ENCODE measurements around the gene LGALS3BP. TPM values are rescaled to one million over a fixed set of nuclear protein-coding genes. Genes with fewer than 3 reads are reported as not detected.
A peak's percentile ranks its signal among the peaks of the same experiment; 100 is the strongest.

The LGALS3BP gene
- polyA plus RNA-seq, 1 donor (not counting 4 experiments of a cell fraction or from before 2014, with no cell fraction given): 53.0 TPM

- DNase-seq (ENCODE audit: low read depth, low spot score): no peak
- Histone ChIP-seq H2AFZ (ENCODE audit: control insufficient read depth, low read length) (no peak overlapping the region), H3K79me2 (ENCODE audit: control insufficient read depth, insufficient read depth, low read length) (peaks cover 71% of the 10 kb centered on the region), H3K36me3 (ENCODE audit: control insufficient read depth in 2 of 2, extremely low read depth in 1 of 2, insufficient read depth in 2 of 2, low read length in 2 of 2) (peaks cover 31 to 39% of the 10 kb centered on the region in 2 experiments), H3K9ac (ENCODE audit: control insufficient read depth, extremely low read depth, insufficient read depth, low read length) (no peak overlapping the region), H3K4me3 (ENCODE audit: control insufficient read depth in 2 of 3, extremely low read depth in 1 of 3, insufficient read depth in 2 of 3, low read depth in 1 of 3, low read length in 3 of 3) (no peak overlapping the region), H3K9me3 (ENCODE audit: control insufficient read depth, low read depth, low read length) (no peaks in the 10 kb centered on the region), H3K27me3 (ENCODE audit: control insufficient read depth, extremely low read depth, insufficient read depth, low read length) (no peaks in the 10 kb centered on the region), H4K20me1 (ENCODE audit: control insufficient read depth, extremely low read depth, insufficient read depth, low read length) (peaks cover 9% of the 10 kb centered on the region), H3K27ac (ENCODE audit: control insufficient read depth, insufficient read depth, low read length) (no peak overlapping the region), H3K4me2 (ENCODE audit: control insufficient read depth, extremely low read depth, insufficient read depth, low read depth, low read length) (no peak overlapping the region), H3K9me1 (ENCODE audit: control insufficient read depth, extremely low read depth, insufficient read depth, low read length) (peaks cover 5% of the 10 kb centered on the region), H3K4me1 (ENCODE audit: control insufficient read depth, extremely low read depth, insufficient read depth, low read length) (peaks cover 20% of the 10 kb centered on the region)
- dilution Hi-C loops (cut with MboI; ENCODE audit: extremely low pct_ligation_motif_present, low sequenced_read_pairs): no loop called here
- no peak for TF ChIP-seq EZH2 (IDR thresholded peaks at IDR 0.05; ENCODE audit: low read length)
- TF ChIP-seq, protein P1, sequence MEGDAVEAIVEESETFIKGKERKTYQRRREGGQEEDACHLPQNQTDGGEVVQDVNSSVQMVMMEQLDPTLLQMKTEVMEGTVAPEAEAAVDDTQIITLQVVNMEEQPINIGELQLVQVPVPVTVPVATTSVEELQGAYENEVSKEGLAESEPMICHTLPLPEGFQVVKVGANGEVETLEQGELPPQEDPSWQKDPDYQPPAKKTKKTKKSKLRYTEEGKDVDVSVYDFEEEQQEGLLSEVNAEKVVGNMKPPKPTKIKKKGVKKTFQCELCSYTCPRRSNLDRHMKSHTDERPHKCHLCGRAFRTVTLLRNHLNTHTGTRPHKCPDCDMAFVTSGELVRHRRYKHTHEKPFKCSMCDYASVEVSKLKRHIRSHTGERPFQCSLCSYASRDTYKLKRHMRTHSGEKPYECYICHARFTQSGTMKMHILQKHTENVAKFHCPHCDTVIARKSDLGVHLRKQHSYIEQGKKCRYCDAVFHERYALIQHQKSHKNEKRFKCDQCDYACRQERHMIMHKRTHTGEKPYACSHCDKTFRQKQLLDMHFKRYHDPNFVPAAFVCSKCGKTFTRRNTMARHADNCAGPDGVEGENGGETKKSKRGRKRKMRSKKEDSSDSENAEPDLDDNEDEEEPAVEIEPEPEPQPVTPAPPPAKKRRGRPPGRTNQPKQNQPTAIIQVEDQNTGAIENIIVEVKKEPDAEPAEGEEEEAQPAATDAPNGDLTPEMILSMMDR (optimal IDR thresholded peaks at IDR 0.05 in 1 of 3, IDR thresholded peaks at IDR 0.05 in 1 of 3, conservative IDR thresholded peaks at IDR 0.05 in 1 of 3; ENCODE audit: extremely low read depth in 1 of 3, insufficient read depth in 2 of 3, low read length in 3 of 3): no peak
- FAIRE-seq: no peak
Measured at GRCh38 chr17:78999947-79000395, 20.2 kb upstream of the LGALS3BP start.

DNA sequence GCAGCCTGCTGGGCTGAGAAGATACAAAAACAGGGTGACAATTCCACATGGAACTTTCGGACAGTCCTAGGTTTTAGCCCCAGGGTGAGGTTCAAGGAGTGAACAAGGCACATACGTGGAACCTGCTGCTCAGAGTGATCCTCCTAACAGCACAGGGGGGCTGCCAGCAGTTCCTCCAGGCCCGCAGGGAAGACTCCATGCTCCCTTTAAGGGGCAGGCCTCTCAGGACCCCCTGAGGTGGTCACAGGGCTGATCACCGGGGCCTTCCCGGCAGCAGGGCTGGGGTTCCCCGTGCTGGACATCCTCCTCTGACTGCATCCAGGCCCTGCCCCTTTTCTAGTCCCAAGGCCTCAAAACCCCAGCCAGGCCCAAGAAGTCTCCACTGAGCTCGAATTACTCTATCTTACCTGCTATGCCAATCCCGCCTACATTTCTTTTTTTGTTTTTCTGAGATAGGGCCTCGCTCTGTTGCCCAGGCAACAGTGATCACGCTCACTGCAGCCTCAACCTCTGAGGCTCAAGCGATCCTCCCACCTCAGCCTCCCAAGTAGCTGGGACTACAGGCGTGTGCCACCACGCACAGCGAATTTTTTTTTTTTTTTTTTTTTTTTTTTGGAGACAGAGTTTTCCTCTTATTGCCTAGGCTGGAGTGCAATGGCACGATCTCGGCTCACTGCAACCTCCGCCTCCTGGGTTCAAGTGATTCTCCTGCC, 19.5 kb upstream of the LGALS3BP start:
- Histone ChIP-seq H3K9ac (ENCODE audit: control insufficient read depth, extremely low read depth, insufficient read depth, low read length) (peak overlapping the region; percentile 19), H3K36me3 (ENCODE audit: control insufficient read depth in 2 of 2, extremely low read depth in 1 of 2, insufficient read depth in 2 of 2, low read length in 2 of 2) (peaks cover 31 to 46% of the 10 kb centered on the region in 2 experiments), H3K27me3 (ENCODE audit: control insufficient read depth, extremely low read depth, insufficient read depth, low read length) (no peaks in the 10 kb centered on the region), H3K9me3 (ENCODE audit: control insufficient read depth, low read depth, low read length) (no peaks in the 10 kb centered on the region), H4K20me1 (ENCODE audit: control insufficient read depth, extremely low read depth, insufficient read depth, low read length) (peaks cover 9% of the 10 kb centered on the region), H3K4me3 (ENCODE audit: control insufficient read depth in 2 of 3, extremely low read depth in 1 of 3, insufficient read depth in 2 of 3, low read depth in 1 of 3, low read length in 3 of 3) (no peak overlapping the region), H3K27ac (ENCODE audit: control insufficient read depth, insufficient read depth, low read length) (no peak overlapping the region), H3K4me2 (ENCODE audit: control insufficient read depth, extremely low read depth, insufficient read depth, low read depth, low read length) (peak overlapping the region; percentile 43), H3K9me1 (ENCODE audit: control insufficient read depth, extremely low read depth, insufficient read depth, low read length) (peaks cover 5% of the 10 kb centered on the region), H2AFZ (ENCODE audit: control insufficient read depth, low read length) (no peak overlapping the region), H3K4me1 (ENCODE audit: control insufficient read depth, extremely low read depth, insufficient read depth, low read length) (peaks cover 20% of the 10 kb centered on the region), H3K79me2 (ENCODE audit: control insufficient read depth, insufficient read depth, low read length) (peaks cover 74% of the 10 kb centered on the region)
- dilution Hi-C loops (cut with MboI; ENCODE audit: extremely low pct_ligation_motif_present, low sequenced_read_pairs): no loop called here
- DNase-seq (ENCODE audit: low read depth, low spot score): no peak
- FAIRE-seq: no peak
- no peak for TF ChIP-seq EZH2 (IDR thresholded peaks at IDR 0.05; ENCODE audit: low read length)
- TF ChIP-seq, protein P1 (optimal IDR thresholded peaks at IDR 0.05 in 1 of 3, IDR thresholded peaks at IDR 0.05 in 1 of 3, conservative IDR thresholded peaks at IDR 0.05 in 1 of 3; ENCODE audit: extremely low read depth in 1 of 3, insufficient read depth in 2 of 3, low read length in 3 of 3): no peak
